Heart right ventricle (tissue), 16 donors: ENCODE results near the gene DEF6. TPM values are rescaled to one million over a fixed set of nuclear protein-coding genes. Genes with fewer than 3 reads are reported as not detected.

ENCODE experiments used
- ATAC-seq, 8 donors: fragments of 200-7000 bp; cut with Tn5 transposase; one replicate each; pipeline ENCODE4 v1.9.1; 2020; ENCODE audit warnings: mild to moderate bottlenecking in 8 of 8, moderate library complexity in 8 of 8, moderate number of reproducible peaks in 1 of 8
- DNase-seq, 2 donors: peaks; one replicate each; pipeline ENCODE4 v3.0.0-alpha.2; 2020
- H3K27ac ChIP-seq, 10 donors: fragments of 200-600 bp; sonication (generic) in 2 of 10; one replicate each; pipeline versions ENCODE4 v1.5.0 to v1.8.0; 2020 to 2022; ENCODE audit warnings: mild to moderate bottlenecking in 3 of 10
- H3K27me3 ChIP-seq, 7 donors: fragments of 200-600 bp; one replicate each; pipeline ENCODE4 v1.8.0; 2021 to 2022; ENCODE audit warnings: mild to moderate bottlenecking in 2 of 7
- H3K36me3 ChIP-seq, 9 donors: fragments of 200-600 bp; sonication (generic) in 1 of 9; one replicate each; pipeline versions ENCODE4 v1.5.0 to v1.8.0; 2020 to 2022; ENCODE audit warnings: mild to moderate bottlenecking in 2 of 9
- H3K4me1 ChIP-seq, 9 donors: fragments of 200-600 bp; sonication (generic) in 1 of 9; one replicate each; pipeline versions ENCODE4 v1.5.0 to v1.8.0; 2020 to 2022; ENCODE audit warnings: mild to moderate bottlenecking in 4 of 9
- H3K4me3 ChIP-seq, 10 donors: fragments of 200-600 bp; sonication (generic) in 2 of 10; one replicate each; pipeline versions ENCODE4 v1.5.0 to v1.8.0; 2020 to 2022; ENCODE audit warnings: mild to moderate bottlenecking in 7 of 10, moderate library complexity in 2 of 10
- H3K9me3 ChIP-seq, 11 donors: fragments of 200-600 bp in 10 of 11; sonication (generic) in 2 of 11; one replicate each; pipeline versions ENCODE4 v1.5.0 to v1.8.0; 2013 to 2022; ENCODE audit warnings: mild to moderate bottlenecking in 2 of 11, control low read depth in 1 of 11, moderate library complexity in 1 of 11
- CTCF ChIP-seq, 9 donors: fragments of 200-600 bp; sonication (generic) in 2 of 9; IDR thresholded peaks; one replicate each; pipeline versions ENCODE4 v1.5.0 to v1.8.0; 2021 to 2022; ENCODE audit warnings: antibody characterized with exemption in 9 of 9, mild to moderate bottlenecking in 5 of 9, moderate library complexity in 1 of 9
- WGBS, 2 donors: extraction: QIAGEN DNeasy Blood & Tissue Kit; methylation state at CpG; one replicate each; pipeline ENCODE4 v1.1.7; 2013; ENCODE audit warnings: inconsistent platforms in 1 of 2; 5-methylcytosine and 5-hydroxymethylcytosine counted together
- intact Hi-C, 10 donors: fragments of 100-400 bp; cut with DNase I; formaldehyde crosslinking; loops; one replicate each; pipeline versions ENCODE4 v1.11.1 to v1.14.2; 2022
- polyA plus RNA-seq, 2 donors: library from polyadenylated mRNA; stranded (reverse); fragments of 200-250 nt; gene quantifications; one replicate each; pipeline ENCODE4 v1.2.3, GENCODE V29; 2013
- total RNA-seq, 10 donors: library from RNA; stranded (reverse); fragmentation: NEBNext Ultra II Directional in 3 of 10; extraction: Animal tissue kit (Norgen Biotek cat#: 25700) in 3 of 10; gene quantifications; one replicate each; pipeline versions ENCODE4 v1.2.1 to v1.2.4, GENCODE V29; 2021 to 2023
- donor health status: Arrhythmogenic right ventricular cardiomyopathy.
- donor health status: ischemic (EF 13 %, LVEDD 7.1; RV severe dilation, severe dysfunction).
- donor health status: healthy with polysubstance abuse.
- donor health status: DM: no; HTN: yes; CAD: no.
- donor health status: DM: no; HTN: no; CAD: no.
- donor health status: ischemic (EF 25% LVEDD 6.9; RV normal size, moderate dysfunction).
- donor health status: ischemic (EF 25% LVEDD 5.7; RV mildly dilated, moderate dysfunction).
- donor health status: healthy.
- donor health status: DM: yes; HTN: yes; CAD: no.
- donor health status: Ischemic cardiomyopathy.
- donor health status: ischemic (EF 35%, LVEDD 5.7; RV mildly dilated, moderate dysfunction).
- donor health status: nonischemic (EF 11% LVEDD 7.7; RV severe dilation, severe dysfunction).
- donor health status: DM: yes; HTN: yes; CAD: no.
- donor health status: PGD.
- donor health status: ischemic (EF 29% LVEDD 5.4; RV normal size, mild dysfunction).
- donor health status: nonischemic (EF 23%, LVEDD 6.1; RV moderate dilation, normal function).

Gene DEF6
- total and polyA plus RNA-seq, 12 donors: 0.62 to 8.8 (median 0.99) TPM

GRCh38 chr6:35265523-35265922 lies 32.1 kb upstream of the DEF6 start:
- Histone ChIP-seq H3K4me1 (peaks cover 7 to 78% (median 27%) of the 10 kb centered on the region in 9 donors), H3K4me3 (no peak overlapping the region), H3K27ac (peak overlapping the region in 7 of 10 donors; percentile 31 to 80 (median 59)), H3K9me3 (no peaks in the 10 kb centered on the region), H3K27me3 (no peaks in the 10 kb centered on the region), H3K36me3 (peaks cover 0 to 9% (median 0%) of the 10 kb centered on the region in 9 donors)
- intact Hi-C loops: no loop called here
- ATAC-seq (no peak), DNase-seq (no peak)
- TF ChIP-seq CTCF (IDR thresholded peaks at IDR 0.05): no peak
- 83 to 84% methylated on average over 2 of the region's 2 CpGs for WGBS, 2 donors

- WGBS, 2 donors: 63 to 65% methylated on average over 8 of the region's 8 CpGs
- no peaks in the 10 kb centered on the region for H3K27me3 ChIP-seq
- H3K27ac ChIP-seq: peak overlapping the region in 1 of 10 donors; percentile 27
- no peak overlapping the region for H3K4me3 ChIP-seq
- peaks cover 7 to 65% (median 25%) of the 10 kb centered on the region in 9 donors for H3K4me1 ChIP-seq
- intact Hi-C loops: no loop called here
- TF ChIP-seq CTCF (IDR thresholded peaks at IDR 0.05): no peak
- ATAC-seq (peak in 3 of 8 donors; percentile 9 to 26 (median 13)), DNase-seq (no peak)
- peaks cover 0 to 18% (median 0%) of the 10 kb centered on the region in 9 donors for H3K36me3 ChIP-seq
- H3K9me3 ChIP-seq: no peaks in the 10 kb centered on the region
Observed at GRCh38 chr6:35267446-35267845, 30.2 kb upstream of the DEF6 start.

- no peak for DNase-seq
- Histone ChIP-seq H3K4me3 (no peak overlapping the region), H3K4me1 (peaks cover 7 to 60% (median 25%) of the 10 kb centered on the region in 9 donors), H3K27ac (peak overlapping the region in 1 of 10 donors; percentile 27), H3K27me3 (no peaks in the 10 kb centered on the region), H3K9me3 (no peaks in the 10 kb centered on the region), H3K36me3 (peaks cover 0 to 22% (median 0%) of the 10 kb centered on the region in 9 donors)
- WGBS, 2 donors: 58 to 59% methylated on average over 2 of the region's 2 CpGs
- no peak for TF ChIP-seq CTCF (IDR thresholded peaks at IDR 0.05)
- intact Hi-C loops: no loop called here
- no peak for ATAC-seq
Observed at GRCh38 chr6:35267897-35268296, 29.7 kb upstream of the DEF6 start.

- Histone ChIP-seq H3K27ac (no peak overlapping the region), H3K9me3 (no peaks in the 10 kb centered on the region), H3K27me3 (no peaks in the 10 kb centered on the region), H3K36me3 (peaks cover 0 to 24% (median 0%) of the 10 kb centered on the region in 9 donors), H3K4me3 (no peak overlapping the region), H3K4me1 (peaks cover 8 to 45% (median 23%) of the 10 kb centered on the region in 9 donors)
- intact Hi-C loops: no loop called here
- ATAC-seq: no peak
- TF ChIP-seq CTCF (IDR thresholded peaks at IDR 0.05): no peak
- no peak for DNase-seq
- 95 to 96% methylated on average over 2 of the region's 2 CpGs for WGBS, 2 donors
Observed at GRCh38 chr6:35272005-35272404, 25.6 kb upstream of the DEF6 start.
